ENCODE measurements around the gene SNRNP48.

SNRNP48 gene

DNA sequence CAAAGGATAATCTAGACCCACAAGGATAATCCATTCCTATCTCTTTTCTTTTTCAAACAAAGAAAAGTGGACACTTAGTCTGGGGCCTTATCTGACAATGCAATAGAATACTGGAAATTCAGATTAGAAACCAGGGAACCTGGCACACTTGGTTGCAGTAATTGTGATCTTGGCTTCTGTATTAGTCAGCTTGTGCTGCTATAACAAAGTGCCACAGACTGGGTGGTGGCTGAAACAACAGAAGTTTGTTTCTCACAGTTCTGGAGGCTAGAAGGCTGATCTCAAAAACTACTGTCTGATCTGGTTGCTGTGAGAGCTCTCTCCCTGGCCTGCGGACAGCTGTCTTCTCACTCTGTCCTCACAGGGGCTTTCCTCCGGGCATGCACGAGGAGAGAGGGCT is 49.4 kb downstream of the SNRNP48 start:
- intact Hi-C loops (cut with DNase I), result no loop called here
- DNase-seq, result no peak

DNA sequence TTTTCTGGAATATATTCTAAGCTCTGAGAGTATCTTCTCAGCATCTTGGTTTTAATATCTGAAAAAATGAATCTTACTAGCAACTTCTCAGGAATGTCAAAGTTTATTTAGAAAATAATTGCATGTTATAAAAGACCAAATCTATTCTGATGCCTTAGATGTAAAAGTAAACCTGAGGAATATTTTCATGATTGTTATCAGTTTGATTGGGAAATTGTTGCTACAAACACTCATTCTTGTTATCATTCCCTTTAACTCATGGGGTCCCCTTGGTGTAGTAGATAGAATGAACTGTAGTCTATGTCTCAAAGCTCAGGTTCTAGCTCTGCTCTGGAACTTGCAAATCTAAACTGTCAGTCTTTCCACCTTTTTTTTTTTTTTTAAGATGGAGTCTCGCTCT is 50.0 kb downstream of the SNRNP48 start:
- no peak for DNase-seq
- intact Hi-C loops (cut with DNase I), result no loop called here

DNA sequence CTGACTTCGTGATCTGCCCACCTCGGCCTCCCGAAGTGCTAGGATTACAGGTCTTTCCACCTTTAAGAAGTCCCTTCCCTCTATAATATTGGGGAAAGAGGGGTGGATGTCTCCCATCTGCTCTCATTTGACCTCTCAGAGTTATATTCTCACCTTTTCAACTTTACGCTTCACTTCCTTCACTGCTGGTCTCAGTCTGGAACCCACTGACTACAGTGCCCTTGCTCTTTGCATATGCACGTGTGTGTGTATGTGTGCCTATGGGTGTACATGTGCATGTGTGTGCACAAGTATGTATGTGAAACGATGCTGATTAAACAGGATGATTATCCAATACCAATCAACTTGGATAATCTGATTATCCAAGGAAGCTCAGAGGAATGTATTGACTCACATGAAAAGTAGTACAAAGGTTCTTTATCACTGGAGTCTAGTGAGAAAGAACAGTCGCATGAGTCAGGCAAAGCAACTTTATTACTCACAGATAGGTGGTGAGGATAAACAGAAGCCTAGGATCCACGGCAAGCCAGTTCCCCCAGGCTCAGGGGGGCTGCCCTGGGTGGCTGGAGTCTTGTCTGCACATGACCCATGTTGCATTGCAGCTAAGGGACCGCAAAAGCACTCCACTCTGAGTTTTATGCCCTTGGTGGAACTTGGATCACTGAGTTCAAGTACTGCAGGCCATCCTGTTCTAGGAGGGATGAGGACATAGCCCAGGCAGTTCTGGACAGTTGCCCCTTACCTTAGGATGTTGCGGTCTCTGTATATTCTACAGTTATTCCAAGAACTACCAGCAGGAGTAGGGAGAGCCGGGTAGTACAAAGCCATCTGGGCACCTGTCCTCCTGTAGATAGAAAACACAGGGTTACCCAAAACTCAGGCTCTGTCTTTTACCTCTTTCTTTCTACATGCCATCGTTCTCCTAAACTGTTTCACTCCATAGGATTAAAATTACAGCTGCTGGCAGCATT is 50.9 kb downstream of the SNRNP48 start:
- intact Hi-C loops (cut with DNase I), result no loop called here
- no peak for DNase-seq

DNA sequence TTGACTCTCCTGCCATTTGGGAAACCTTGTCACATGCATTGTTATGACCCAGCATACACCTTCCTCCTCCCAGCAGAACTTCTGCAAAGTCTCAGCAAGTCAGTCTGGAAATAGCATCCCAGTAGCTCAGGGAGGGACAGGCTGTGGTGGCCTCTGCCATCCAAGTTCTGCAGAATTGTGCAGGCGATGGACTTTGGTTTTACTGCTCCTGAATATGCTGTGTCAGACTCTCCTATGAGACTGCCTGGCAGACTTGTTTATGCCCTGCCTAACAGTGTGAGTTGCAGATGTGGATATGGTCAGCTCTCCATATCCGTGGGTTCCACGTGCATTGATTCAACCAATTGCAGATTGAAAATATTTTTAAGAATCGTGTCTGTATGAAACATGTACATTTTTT is 52.8 kb downstream of the SNRNP48 start:
- intact Hi-C loops (cut with DNase I), result no loop called here
- DNase-seq, result no peak

DNA sequence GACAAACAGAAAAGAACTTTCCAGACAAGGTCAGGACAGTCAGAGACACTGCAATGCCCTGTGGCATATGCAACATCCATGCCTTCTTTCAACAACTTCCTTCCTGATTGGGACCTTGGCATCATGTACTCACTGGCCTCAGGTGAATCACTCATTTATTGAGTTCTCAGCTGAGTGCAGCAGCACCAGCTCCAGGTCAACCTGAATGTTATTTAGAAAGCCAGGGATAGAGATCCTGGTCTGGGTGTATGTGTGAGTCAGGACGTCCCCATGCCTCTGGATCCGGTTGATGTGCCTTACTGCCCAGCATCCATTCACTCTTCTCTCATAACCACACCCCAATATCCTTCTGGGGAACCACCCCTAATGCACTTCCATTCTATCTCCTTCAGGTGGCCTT is 54.4 kb downstream of the SNRNP48 start:
- intact Hi-C loops (cut with DNase I), result no loop called here
- no peak for DNase-seq

DNA sequence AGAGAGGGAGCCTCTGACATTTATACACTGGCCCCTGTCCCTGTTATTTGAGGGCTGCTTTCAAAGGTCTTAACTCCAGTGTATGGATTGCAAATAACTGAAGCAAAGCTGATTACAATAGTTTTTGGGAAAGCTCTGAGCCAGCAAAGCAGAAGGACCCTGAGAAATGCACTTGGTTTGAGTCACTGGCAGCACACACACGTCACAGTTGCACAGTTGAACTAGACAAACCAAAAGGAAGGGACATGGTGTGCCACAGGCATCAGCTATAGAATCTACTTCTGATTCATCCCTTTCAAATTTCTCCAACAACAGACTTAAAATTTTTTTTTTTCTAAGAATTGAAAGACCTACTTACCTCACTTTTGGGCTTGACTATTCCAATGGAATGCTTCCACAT is 56.4 kb downstream of the SNRNP48 start:
- intact Hi-C loops (cut with DNase I), result no loop called here
- no peak for DNase-seq

DNA sequence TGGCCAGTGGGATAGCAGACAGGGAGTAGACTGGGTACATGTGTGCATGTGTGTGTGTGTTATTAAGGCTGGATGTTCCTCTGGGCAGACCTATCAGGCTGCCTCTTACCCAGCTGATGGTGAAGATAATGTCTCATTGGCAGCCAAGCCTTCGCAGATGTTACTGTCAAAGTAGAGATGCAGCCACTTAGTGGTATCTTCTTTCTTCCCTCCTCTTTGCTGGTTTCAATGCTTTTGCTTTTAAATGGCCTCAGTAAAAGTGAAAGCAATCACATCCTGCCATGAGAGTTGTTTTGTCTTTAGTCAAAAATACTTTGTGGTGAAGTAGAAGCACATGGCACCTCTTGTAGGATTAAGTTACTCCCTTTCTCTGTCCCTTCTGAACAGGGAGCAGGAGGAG is 57.5 kb downstream of the SNRNP48 start:
- intact Hi-C loops (cut with DNase I), result no loop called here
- no peak for DNase-seq

DNA sequence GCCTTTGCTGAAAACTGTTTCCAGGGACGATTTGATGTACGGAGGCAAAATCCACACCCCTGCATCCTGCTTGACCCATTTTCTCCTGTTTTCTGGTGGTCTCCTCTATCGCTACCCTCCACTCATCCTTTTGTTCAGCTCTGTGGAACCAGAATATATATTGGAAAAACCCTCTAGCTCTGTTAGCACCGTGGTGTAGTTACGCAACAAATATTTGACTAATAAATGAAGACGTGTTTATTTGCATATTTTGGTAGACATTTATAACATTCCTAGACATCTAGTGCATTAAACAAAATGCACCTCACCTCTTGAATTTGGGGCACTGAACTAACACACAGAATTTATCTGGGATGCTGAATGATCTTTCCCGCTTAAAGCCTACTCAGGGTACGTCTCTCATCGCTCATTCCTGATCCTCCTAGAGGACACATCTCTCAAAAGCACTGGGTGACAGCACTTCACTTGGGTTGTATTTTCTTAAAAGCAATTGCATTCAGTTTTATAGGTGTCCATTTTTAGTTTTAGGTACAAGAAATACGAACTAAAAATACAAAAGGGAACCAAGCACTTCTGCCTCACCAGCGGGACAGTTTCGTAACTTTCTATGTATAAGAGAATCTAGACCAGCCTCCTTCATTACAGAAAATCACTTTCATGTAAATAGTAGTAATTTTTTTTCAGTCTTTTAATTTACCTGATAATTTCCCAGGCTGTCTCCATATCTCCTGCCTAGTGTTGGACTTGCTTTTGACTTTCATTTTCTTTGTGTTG is 59.2 kb downstream of the SNRNP48 start:
- DNase-seq, result no peak
- intact Hi-C loops (cut with DNase I), result no loop called here

DNA sequence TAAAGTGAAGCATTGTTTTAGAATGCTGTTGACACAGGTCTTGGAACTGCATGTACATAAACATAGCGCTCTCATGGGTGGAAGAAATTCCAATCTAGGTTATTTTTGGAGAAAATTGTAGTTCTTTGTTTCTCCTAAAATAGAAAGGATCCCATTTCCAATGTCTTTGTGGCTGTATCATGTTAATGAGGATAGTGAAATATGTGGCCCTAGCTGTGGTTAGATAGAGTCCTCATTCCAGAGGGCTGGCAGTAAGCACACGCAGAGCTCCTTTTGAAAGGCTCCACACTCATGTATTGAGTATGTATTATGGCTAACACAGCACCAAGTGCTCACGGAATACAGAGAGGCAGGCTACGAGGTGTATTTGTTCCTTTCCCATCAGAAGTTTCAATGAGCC is 60.9 kb downstream of the SNRNP48 start:
- no peak for DNase-seq
- intact Hi-C loops (cut with DNase I), result no loop called here

DNA sequence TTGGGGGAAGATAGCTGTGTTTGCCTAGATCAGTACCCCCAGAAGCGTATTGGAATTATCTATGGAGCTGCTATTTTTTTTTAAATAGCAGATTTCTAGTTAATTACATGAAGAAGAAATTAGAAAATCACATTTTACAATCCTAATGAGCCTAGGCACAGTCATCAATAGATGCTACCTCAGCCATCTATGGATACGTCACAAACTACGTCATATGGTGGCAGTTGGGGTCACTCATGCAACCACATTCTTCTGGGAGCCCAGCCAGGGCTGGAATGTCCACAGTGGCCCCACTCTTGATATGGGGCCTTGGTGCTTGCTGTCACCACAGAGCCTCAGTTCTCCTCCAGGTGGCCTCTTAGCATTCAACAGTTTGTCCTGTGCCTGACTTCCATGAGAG is 63.0 kb downstream of the SNRNP48 start:
- intact Hi-C loops (cut with DNase I), result no loop called here
- no peak for DNase-seq

DNA sequence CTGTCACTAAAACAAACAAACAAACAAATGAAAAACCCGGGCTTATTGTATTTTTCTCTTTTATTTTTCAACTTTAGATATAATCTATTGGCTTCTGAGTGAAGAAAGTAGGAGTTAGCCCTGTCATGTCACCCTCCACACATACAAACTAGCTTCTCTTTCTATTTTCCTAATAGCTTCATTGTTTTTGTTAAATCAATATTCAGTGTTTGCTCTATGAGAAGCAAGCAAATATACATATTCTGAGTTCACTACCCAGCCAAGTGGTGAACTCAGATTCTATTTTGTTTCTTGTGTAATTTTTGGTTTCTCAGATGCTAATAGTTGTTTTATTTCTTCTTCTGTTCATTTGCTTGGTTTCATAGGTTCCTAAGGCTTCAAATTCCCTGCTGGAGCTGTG is 66.4 kb downstream of the SNRNP48 start:
- intact Hi-C loops (cut with DNase I), result no loop called here
- no peak for DNase-seq

DNA sequence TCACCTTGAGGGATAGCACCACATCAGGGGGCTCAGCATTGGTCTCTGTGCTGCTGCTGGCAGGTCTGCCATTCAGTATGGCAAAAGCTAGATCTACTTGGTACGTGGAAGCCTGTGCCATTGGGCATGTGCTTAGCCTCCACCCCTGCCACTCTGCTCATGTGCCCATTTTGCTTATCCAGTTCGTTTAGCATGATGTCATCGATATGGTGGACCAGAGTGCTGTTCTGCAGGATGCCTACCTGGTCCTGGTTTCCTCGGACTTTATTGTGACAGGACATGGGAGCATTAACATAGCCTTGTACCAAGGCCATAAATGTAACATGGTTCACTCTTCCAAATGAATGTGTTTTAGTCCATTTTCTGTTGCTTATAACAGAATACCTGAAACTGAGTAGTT is 68.5 kb downstream of the SNRNP48 start:
- intact Hi-C loops (cut with DNase I), result no loop called here
- no peak for DNase-seq

DNA sequence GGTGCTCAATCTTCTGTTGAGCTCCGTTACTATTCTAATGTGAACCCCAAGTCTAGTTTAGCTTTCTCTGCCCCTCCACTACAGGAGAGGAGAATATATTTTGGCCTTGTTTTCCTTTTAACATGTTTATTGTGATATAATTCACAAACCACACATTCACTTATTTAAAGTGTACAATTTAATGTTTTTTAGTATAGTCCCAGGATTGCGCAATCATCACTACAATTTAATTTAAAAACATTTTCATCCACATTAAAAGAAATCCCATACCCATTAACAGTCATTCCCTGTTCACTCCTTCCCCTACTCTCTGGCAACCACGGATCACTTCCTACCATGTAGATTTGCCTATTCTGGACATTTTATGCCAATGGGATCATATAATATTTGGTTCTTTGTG is 71.4 kb downstream of the SNRNP48 start:
- DNase-seq, result no peak
- intact Hi-C loops (cut with DNase I), result no loop called here
